ENCODE measurements around the gene HSPA12A. TPM values are rescaled to one million over a fixed set of nuclear protein-coding genes. Genes with fewer than 3 reads are reported as not detected.

The HSPA12A gene
- total RNA-seq, 1 donor from 2014 or later, result 11.0 TPM

DNA sequence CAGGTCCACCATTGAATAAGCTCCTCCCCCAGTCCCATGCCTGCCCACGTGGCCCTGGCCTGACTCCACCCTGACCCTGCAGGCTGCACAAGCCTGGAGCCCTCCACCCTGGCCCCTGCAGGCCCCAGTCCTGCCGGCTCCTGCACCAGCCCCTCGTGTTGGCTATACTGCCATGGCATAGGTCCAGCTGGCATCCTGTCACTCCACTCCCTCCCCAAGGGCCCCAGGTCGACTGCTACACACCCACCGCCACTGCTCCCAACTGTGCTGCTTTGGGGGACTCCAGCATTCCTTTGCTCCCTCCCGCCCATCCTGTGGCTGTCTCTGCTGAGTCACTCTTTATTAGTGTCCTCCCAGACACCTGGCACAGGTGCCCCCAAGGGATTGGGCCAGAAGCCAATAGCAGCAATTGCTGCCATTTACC, 32.4 kb upstream of the HSPA12A start:
- H3K9me3 Mint-ChIP-seq, result no peaks in the 10 kb centered on the region
- no peak overlapping the region for H3K27ac Mint-ChIP-seq

DNA sequence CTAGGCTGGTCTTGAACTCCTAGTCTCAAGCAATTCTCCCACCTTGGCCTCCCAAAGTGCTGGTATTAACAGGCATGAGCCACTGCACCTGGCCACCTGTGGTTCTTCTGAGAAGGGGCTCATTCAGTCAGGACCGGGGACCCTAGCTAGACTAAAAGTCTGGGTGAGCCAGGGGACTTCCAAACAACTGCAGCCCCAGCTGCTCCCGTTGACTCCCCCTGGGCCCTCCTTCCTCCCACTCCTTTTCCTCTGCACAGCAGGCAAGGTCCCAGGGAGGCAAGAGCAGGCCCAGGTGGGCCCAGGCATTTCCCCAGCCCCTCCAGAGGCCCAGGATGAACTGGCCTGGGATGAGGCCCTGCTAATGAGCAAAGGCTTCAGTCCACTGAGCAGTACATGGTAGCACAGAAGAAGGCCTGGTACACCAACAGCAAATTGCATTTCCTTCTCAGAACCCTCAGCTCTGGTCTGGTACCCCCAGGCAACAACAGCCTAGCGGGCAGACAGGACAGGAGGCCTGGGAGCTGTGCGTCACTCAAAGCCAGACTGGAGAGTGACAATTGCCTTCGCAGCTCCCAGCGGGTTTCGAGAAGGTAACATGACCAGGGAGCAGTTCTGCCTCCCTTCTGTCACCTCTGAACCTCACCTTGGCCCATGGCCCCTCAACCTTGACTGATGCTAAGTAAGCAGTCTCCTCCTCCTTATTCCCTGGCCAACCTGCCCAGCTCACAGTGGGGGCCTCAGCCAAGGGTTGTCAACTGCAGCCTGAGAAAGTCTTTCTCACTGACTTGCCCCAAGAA, 30.7 kb upstream of the HSPA12A start:
- Mint-ChIP-seq H3K27ac (no peak overlapping the region), H3K4me1 (ENCODE audit: unreplicated experiment) (peaks cover 18% of the 10 kb centered on the region), H3K27me3 (no peaks in the 10 kb centered on the region), H3K9me3 (no peaks in the 10 kb centered on the region), H3K4me3 (no peak overlapping the region), H3K36me3 (no peaks in the 10 kb centered on the region)
- TF ChIP-seq, protein P1, sequence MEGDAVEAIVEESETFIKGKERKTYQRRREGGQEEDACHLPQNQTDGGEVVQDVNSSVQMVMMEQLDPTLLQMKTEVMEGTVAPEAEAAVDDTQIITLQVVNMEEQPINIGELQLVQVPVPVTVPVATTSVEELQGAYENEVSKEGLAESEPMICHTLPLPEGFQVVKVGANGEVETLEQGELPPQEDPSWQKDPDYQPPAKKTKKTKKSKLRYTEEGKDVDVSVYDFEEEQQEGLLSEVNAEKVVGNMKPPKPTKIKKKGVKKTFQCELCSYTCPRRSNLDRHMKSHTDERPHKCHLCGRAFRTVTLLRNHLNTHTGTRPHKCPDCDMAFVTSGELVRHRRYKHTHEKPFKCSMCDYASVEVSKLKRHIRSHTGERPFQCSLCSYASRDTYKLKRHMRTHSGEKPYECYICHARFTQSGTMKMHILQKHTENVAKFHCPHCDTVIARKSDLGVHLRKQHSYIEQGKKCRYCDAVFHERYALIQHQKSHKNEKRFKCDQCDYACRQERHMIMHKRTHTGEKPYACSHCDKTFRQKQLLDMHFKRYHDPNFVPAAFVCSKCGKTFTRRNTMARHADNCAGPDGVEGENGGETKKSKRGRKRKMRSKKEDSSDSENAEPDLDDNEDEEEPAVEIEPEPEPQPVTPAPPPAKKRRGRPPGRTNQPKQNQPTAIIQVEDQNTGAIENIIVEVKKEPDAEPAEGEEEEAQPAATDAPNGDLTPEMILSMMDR (conservative IDR thresholded peaks at IDR 0.05), result no peak
- no peak for DNase-seq (ENCODE audit: extremely low spot score, unreplicated experiment)

More for the DNA sequence above, 32.4 kb upstream of the HSPA12A start:
- H3K4me1 Mint-ChIP-seq (ENCODE audit: unreplicated experiment), result peaks cover 12% of the 10 kb centered on the region
- no peaks in the 10 kb centered on the region for H3K27me3 Mint-ChIP-seq
- no peak for DNase-seq (ENCODE audit: extremely low spot score, unreplicated experiment)
- H3K36me3 Mint-ChIP-seq, result no peaks in the 10 kb centered on the region
- H3K4me3 Mint-ChIP-seq, result no peak overlapping the region
- TF ChIP-seq, protein P1 (conservative IDR thresholded peaks at IDR 0.05), result no peak

DNA sequence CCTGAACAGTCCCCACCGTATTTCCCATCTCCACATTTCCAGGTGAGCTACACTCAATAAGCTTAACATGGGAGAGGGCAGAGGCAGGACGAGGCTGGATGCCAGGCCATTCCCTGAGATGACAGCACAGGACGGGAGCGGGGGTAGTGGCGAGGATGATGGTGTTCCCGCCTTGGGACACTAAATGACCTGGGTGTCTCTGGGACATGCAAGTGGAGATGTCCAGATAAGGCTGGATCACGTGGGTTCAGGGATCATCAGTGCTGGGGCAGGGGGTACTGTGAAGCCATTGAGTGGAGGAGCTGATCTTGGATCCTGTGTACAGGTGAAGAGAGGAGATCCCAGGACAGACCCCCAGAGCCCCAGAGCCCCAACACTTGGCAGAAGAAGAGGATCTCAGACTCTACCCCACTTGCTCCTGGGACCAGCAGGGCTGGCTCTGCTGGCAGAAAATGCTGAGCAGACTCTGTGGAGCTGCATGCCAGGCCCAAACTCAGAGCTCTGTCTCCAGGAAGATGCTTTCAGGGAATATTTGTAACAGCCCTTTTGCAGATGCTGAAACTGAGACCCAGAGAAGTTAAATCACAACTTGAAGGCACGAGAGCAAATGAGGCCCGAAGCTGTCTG, 29.7 kb upstream of the HSPA12A start:
- Mint-ChIP-seq H3K9me3 (no peaks in the 10 kb centered on the region), H3K4me1 (ENCODE audit: unreplicated experiment) (peaks cover 22% of the 10 kb centered on the region), H3K4me3 (no peak overlapping the region), H3K27ac (no peak overlapping the region), H3K27me3 (no peaks in the 10 kb centered on the region), H3K36me3 (no peaks in the 10 kb centered on the region)
- no peak for DNase-seq (ENCODE audit: extremely low spot score, unreplicated experiment)
- TF ChIP-seq, protein P1 (conservative IDR thresholded peaks at IDR 0.05), result no peak

DNA sequence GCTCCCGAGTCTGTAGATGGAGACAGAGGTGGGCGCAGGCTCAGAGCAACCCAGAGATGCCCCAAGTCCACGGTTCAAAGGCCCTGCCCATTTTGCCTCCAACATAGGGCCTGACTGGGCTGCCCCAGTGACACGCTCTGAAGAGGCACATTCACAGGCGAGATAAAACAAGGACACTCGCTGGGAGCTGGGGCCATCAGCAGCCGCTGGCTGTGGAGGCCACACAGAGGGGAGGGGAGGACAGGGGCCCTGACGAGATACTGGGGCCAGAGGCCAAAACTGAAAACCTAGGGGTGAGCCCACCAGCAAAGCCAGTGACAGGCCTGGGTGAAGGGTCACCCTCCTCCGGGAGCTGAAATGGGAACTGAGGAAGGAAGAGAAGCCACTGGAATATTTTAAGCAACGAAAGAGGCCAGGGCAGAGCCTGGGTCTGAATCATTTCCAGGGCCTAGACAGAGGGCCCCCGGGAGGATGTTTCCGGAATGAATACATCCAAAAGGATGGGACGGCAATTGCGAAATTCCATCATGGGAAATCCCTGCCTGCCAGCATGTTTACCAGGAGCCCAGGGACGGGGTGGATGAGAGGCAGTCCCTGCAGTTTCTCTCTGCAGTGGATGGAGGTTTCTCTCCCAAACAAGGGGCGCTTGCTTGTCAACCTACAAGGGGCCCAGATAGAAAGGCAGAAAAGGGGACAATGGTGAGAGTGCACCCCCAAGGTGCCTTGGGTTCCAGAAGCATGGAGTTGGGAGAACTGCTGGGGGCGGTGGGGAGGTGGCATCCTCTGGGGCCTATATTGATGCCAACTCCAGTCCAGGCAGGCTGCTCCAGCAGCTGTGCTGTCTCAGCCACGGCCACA, 29.0 kb upstream of the HSPA12A start:
- no peak for DNase-seq (ENCODE audit: extremely low spot score, unreplicated experiment)
- Mint-ChIP-seq H3K9me3 (no peaks in the 10 kb centered on the region), H3K4me1 (ENCODE audit: unreplicated experiment) (peaks cover 28% of the 10 kb centered on the region), H3K4me3 (no peak overlapping the region), H3K27ac (no peak overlapping the region), H3K27me3 (no peaks in the 10 kb centered on the region), H3K36me3 (no peaks in the 10 kb centered on the region)
- TF ChIP-seq, protein P1 (conservative IDR thresholded peaks at IDR 0.05), result no peak

DNA sequence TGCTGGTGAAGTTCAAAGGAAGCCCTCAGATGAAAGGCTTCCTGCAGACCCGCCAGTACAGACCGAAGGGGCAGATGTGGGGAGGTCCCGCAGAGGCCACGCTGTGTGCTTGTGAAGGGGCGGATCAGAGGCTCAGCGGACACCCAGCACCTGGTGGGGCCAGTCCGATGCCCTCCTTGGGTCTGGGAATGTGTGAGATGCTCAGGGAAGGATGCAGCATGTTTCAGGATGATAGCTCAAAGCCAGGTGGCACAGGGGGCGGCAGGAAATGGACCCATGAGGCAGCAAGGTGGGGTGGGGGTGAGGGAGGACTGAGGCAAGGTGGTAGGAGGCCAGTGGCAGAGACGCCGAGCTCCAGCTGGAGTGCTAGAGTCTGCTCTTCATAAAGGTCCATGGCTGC, 27.9 kb upstream of the HSPA12A start:
- no peaks in the 10 kb centered on the region for H3K9me3 Mint-ChIP-seq
- H3K27ac Mint-ChIP-seq, result no peak overlapping the region
- no peaks in the 10 kb centered on the region for H3K36me3 Mint-ChIP-seq
- no peak overlapping the region for H3K4me3 Mint-ChIP-seq
- no peaks in the 10 kb centered on the region for H3K27me3 Mint-ChIP-seq
- no peak for DNase-seq (ENCODE audit: extremely low spot score, unreplicated experiment)
- H3K4me1 Mint-ChIP-seq (ENCODE audit: unreplicated experiment), result peaks cover 28% of the 10 kb centered on the region
- TF ChIP-seq, protein P1 (conservative IDR thresholded peaks at IDR 0.05), result no peak

Measured in type B pancreatic cell (in vitro differentiated cells).